WTC11 (cell line): ENCODE data around the gene RGSL1.

Experiments
- CBFB ChIP-seq: sonication (generic); formaldehyde crosslinking; IDR thresholded peaks from 2 replicates; pipeline ENCODE4 v1.8.1; 2022; ENCODE audit warnings: mild to moderate bottlenecking, low read depth, missing genetic modification reagents
- CREB1 ChIP-seq: sonication (generic); formaldehyde crosslinking; IDR thresholded peaks from 2 replicates; pipeline ENCODE4 v1.8.0; 2023; ENCODE audit warnings: mild to moderate bottlenecking, missing genetic modification reagents
- NR2C2 ChIP-seq: sonication (generic); formaldehyde crosslinking; IDR thresholded peaks from 2 replicates; pipeline ENCODE4 v1.8.0; 2022; ENCODE audit warnings: mild to moderate bottlenecking, missing genetic modification reagents
- TCF7 ChIP-seq: sonication (generic); formaldehyde crosslinking; IDR thresholded peaks from 2 replicates; pipeline ENCODE4 v1.8.0; 2022; ENCODE audit warnings: mild to moderate bottlenecking, low read depth, missing genetic modification reagents, moderate library complexity
- TEAD1 ChIP-seq: sonication (generic); formaldehyde crosslinking; IDR thresholded peaks from 2 replicates; pipeline ENCODE4 v1.8.0; 2022; ENCODE audit warnings: mild to moderate bottlenecking, missing genetic modification reagents
- ZNF423 ChIP-seq: fragments of 250-450 bp; sonication (Bioruptor Pico); IDR thresholded peaks from 2 replicates; pipeline ENCODE4 v2.1.2; 2022; ENCODE audit warnings: mild to moderate bottlenecking, moderate library complexity
- TF ChIP-seq, protein P1 (sequence below): sonication (generic); formaldehyde crosslinking; IDR thresholded peaks from 2 replicates; pipeline ENCODE4 v1.8.1; 2022; ENCODE audit warnings: low read depth, missing genetic modification reagents, borderline replicate concordance
- TF ChIP-seq, protein P2 (sequence below): fragments of 200-600 bp; IDR thresholded peaks from 2 replicates; pipeline ENCODE4 v1.8.0; 2022; ENCODE audit warnings: antibody characterized with exemption
- TF ChIP-seq, protein P3 (sequence below): sonication (generic); formaldehyde crosslinking; IDR thresholded peaks from 2 replicates; pipeline ENCODE4 v1.8.1; 2022; ENCODE audit warnings: mild to moderate bottlenecking, missing genetic modification reagents, moderate library complexity, borderline replicate concordance
- TF ChIP-seq, protein P4 (sequence below): sonication (generic); formaldehyde crosslinking; IDR thresholded peaks from 2 replicates; pipeline ENCODE4 v1.8.0; 2023; ENCODE audit warnings: missing genetic modification reagents, mild to moderate bottlenecking, borderline replicate concordance
- TF ChIP-seq, protein P5 (sequence below): sonication (generic); formaldehyde crosslinking; IDR thresholded peaks from 2 replicates; pipeline ENCODE4 v1.8.0; 2022; ENCODE audit warnings: mild to moderate bottlenecking, missing genetic modification reagents

DNA sequence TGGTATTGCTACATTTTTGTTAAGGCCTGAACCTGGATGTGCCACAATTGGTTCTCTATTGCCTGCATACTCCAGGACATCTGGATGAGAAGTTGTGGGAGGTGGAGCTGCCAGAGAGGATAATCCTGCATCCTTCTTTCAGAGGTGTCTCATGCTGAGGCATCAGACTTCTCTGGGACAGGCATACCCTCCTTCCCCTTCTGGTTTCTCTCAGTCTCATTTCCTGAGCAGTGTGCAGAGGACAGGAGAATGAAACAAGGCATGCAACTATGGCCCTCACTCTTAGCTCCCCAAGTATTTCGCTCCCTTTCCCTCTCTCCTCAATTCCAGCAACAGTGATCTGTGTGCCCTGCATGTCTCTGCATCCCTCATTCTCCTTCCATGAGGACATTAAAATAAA lies 7.6 kb upstream of the RGSL1 start:
- no peak for TF ChIP-seq TEAD1 (CRISPR knock-in tag)
- TF ChIP-seq TCF7 (CRISPR knock-in tag): no peak
- TF ChIP-seq, protein P1, sequence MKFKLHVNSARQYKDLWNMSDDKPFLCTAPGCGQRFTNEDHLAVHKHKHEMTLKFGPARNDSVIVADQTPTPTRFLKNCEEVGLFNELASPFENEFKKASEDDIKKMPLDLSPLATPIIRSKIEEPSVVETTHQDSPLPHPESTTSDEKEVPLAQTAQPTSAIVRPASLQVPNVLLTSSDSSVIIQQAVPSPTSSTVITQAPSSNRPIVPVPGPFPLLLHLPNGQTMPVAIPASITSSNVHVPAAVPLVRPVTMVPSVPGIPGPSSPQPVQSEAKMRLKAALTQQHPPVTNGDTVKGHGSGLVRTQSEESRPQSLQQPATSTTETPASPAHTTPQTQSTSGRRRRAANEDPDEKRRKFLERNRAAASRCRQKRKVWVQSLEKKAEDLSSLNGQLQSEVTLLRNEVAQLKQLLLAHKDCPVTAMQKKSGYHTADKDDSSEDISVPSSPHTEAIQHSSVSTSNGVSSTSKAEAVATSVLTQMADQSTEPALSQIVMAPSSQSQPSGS (CRISPR knock-in tag): no peak
- TF ChIP-seq NR2C2 (CRISPR knock-in tag): no peak
- TF ChIP-seq, protein P2, sequence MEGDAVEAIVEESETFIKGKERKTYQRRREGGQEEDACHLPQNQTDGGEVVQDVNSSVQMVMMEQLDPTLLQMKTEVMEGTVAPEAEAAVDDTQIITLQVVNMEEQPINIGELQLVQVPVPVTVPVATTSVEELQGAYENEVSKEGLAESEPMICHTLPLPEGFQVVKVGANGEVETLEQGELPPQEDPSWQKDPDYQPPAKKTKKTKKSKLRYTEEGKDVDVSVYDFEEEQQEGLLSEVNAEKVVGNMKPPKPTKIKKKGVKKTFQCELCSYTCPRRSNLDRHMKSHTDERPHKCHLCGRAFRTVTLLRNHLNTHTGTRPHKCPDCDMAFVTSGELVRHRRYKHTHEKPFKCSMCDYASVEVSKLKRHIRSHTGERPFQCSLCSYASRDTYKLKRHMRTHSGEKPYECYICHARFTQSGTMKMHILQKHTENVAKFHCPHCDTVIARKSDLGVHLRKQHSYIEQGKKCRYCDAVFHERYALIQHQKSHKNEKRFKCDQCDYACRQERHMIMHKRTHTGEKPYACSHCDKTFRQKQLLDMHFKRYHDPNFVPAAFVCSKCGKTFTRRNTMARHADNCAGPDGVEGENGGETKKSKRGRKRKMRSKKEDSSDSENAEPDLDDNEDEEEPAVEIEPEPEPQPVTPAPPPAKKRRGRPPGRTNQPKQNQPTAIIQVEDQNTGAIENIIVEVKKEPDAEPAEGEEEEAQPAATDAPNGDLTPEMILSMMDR: no peak
- TF ChIP-seq CBFB (CRISPR knock-in tag): no peak
- TF ChIP-seq, protein P3, sequence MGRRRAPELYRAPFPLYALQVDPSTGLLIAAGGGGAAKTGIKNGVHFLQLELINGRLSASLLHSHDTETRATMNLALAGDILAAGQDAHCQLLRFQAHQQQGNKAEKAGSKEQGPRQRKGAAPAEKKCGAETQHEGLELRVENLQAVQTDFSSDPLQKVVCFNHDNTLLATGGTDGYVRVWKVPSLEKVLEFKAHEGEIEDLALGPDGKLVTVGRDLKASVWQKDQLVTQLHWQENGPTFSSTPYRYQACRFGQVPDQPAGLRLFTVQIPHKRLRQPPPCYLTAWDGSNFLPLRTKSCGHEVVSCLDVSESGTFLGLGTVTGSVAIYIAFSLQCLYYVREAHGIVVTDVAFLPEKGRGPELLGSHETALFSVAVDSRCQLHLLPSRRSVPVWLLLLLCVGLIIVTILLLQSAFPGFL (CRISPR knock-in tag): no peak
- no peak for TF ChIP-seq ZNF423 (CRISPR knock-in tag)
- TF ChIP-seq, protein P4, sequence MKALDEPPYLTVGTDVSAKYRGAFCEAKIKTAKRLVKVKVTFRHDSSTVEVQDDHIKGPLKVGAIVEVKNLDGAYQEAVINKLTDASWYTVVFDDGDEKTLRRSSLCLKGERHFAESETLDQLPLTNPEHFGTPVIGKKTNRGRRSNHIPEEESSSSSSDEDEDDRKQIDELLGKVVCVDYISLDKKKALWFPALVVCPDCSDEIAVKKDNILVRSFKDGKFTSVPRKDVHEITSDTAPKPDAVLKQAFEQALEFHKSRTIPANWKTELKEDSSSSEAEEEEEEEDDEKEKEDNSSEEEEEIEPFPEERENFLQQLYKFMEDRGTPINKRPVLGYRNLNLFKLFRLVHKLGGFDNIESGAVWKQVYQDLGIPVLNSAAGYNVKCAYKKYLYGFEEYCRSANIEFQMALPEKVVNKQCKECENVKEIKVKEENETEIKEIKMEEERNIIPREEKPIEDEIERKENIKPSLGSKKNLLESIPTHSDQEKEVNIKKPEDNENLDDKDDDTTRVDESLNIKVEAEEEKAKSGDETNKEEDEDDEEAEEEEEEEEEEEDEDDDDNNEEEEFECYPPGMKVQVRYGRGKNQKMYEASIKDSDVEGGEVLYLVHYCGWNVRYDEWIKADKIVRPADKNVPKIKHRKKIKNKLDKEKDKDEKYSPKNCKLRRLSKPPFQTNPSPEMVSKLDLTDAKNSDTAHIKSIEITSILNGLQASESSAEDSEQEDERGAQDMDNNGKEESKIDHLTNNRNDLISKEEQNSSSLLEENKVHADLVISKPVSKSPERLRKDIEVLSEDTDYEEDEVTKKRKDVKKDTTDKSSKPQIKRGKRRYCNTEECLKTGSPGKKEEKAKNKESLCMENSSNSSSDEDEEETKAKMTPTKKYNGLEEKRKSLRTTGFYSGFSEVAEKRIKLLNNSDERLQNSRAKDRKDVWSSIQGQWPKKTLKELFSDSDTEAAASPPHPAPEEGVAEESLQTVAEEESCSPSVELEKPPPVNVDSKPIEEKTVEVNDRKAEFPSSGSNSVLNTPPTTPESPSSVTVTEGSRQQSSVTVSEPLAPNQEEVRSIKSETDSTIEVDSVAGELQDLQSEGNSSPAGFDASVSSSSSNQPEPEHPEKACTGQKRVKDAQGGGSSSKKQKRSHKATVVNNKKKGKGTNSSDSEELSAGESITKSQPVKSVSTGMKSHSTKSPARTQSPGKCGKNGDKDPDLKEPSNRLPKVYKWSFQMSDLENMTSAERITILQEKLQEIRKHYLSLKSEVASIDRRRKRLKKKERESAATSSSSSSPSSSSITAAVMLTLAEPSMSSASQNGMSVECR: no peak
- TF ChIP-seq, protein P5, sequence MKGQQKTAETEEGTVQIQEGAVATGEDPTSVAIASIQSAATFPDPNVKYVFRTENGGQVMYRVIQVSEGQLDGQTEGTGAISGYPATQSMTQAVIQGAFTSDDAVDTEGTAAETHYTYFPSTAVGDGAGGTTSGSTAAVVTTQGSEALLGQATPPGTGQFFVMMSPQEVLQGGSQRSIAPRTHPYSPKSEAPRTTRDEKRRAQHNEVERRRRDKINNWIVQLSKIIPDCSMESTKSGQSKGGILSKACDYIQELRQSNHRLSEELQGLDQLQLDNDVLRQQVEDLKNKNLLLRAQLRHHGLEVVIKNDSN: no peak
- TF ChIP-seq CREB1: no peak
